HepG2 (cell line): ENCODE results near the gene HYAL2. TPM values are rescaled to one million over a fixed set of nuclear protein-coding genes. Genes with fewer than 3 reads are reported as not detected.

Experiments used
- ATAC-seq: fragments of 200-7000 bp; cut with Tn5 transposase; 3 replicates; pipeline ENCODE4 v1.9.1; 2020; ENCODE audit warnings: mild to moderate bottlenecking, moderate library complexity
- BruUV-seq: library from RNA; stranded (reverse); fragments of 400-500 nt; replicated peaks from 2 replicates; lab custom pipeline; 2021; lab: Mats Ljungman, UMichigan
- CTCF ChIA-PET: fragments of 300-600 bp; formaldehyde crosslinking; extraction: SDS; loops from one replicate; lab custom pipeline; 2021; ENCODE audit warnings: low total read pairs, inconsistent platforms, low intra/inter-chr PET ratio; lab: Yijun Ruan, JAX
- POLR2A ChIA-PET: fragments of 350-600 bp; sonication (Branson Sonifier 250); formaldehyde crosslinking; loops from one replicate; lab custom pipeline; 2020; ENCODE audit warnings: antibody characterized with exemption, inconsistent platforms; lab: Yijun Ruan, JAX
- DNase-seq: peaks from one replicate; pipeline ENCODE4 v3.0.0-alpha.2; 2015; ENCODE audit warnings: low spot score
- FAIRE-seq: peaks from 3 replicates; lab custom pipeline; 2011; peaks lifted over from hg19 to GRCh38; lab: Jason Lieb, UNC
- H2AFZ ChIP-seq: one replicate; pipeline ENCODE4 v1.6.1; 2011; ENCODE audit warnings: low read length, inconsistent platforms
- H3K27ac ChIP-seq: fragments of 300-600 bp; 3 replicates; pipeline ENCODE4 v1.8.0; 2011; ENCODE audit warnings: mixed run types, mild to moderate bottlenecking, mixed read lengths, low read length, inconsistent platforms; ENCODE audit not compliant: insufficient read depth; ENCODE audit errors: extremely low read length
- H3K27me3 ChIP-seq, 2 experiments: fragments of 200-600 bp in 1 of 2; 2 replicates in 1 of 2; 3 replicates in 1 of 2; pipeline versions ENCODE4 v1.6.0 to v1.8.0; 2011; ENCODE audit warnings: low read length in 2 of 2, mild to moderate bottlenecking in 2 of 2, moderate library complexity in 2 of 2, inconsistent platforms in 1 of 2; ENCODE audit not compliant: insufficient read depth in 2 of 2, control insufficient read depth in 1 of 2
- H3K36me3 ChIP-seq, 2 experiments: fragments of 200-600 bp in 1 of 2; replicated peaks in 1 of 2; 2 replicates in 1 of 2; 3 replicates in 1 of 2; pipeline versions ENCODE4 v1.5.1 to v1.8.0; 2011; ENCODE audit warnings: low read length in 2 of 2, inconsistent platforms in 1 of 2; ENCODE audit not compliant: insufficient read depth in 2 of 2, control insufficient read depth in 1 of 2
- H3K4me1 ChIP-seq: 2 replicates; pipeline ENCODE4 v1.5.1; 2012; ENCODE audit warnings: low read length, inconsistent platforms; ENCODE audit not compliant: insufficient read depth
- H3K4me2 ChIP-seq: 2 replicates; pipeline ENCODE4 v1.6.0; 2011; ENCODE audit warnings: low read depth, low read length, inconsistent platforms
- H3K4me3 ChIP-seq, 3 experiments: fragments of 200-600 bp in 1 of 3; sonication (generic), shearing (Covaris generic) in 1 of 3; replicated peaks in 1 of 3; 2 replicates each; pipeline ENCODE4 v1.5.1; 2011 to 2016; ENCODE audit warnings: low read length in 3 of 3, inconsistent platforms in 2 of 3, low read depth in 2 of 3, mild to moderate bottlenecking in 2 of 3, control low read depth in 1 of 3, mixed read lengths in 1 of 3; ENCODE audit not compliant: insufficient read depth in 1 of 3
- H3K79me2 ChIP-seq: one replicate; pipeline ENCODE4 v1.6.1; 2011; ENCODE audit warnings: low read length, inconsistent platforms; ENCODE audit not compliant: insufficient read depth
- H3K9ac ChIP-seq: 2 replicates; pipeline ENCODE4 v1.6.0; 2011; ENCODE audit warnings: mild to moderate bottlenecking, low read depth, low read length, inconsistent platforms; ENCODE audit not compliant: insufficient read depth
- H3K9me3 ChIP-seq: 2 replicates; pipeline ENCODE4 v1.5.1; 2012; ENCODE audit warnings: mild to moderate bottlenecking, low read length
- H4K20me1 ChIP-seq: 2 replicates; pipeline ENCODE4 v1.6.0; 2011; ENCODE audit warnings: inconsistent platforms, mild to moderate bottlenecking, low read length, moderate library complexity; ENCODE audit not compliant: insufficient read depth
- ATM ChIP-seq: fragments of 450-650 bp; IDR thresholded peaks from 2 replicates; pipeline ENCODE4 v1.7.1; 2017; ENCODE audit warnings: mild to moderate bottlenecking, borderline replicate concordance
- CBX2 ChIP-seq, 2 experiments: fragments of 200-600 bp in 1 of 2; sonication (generic); formaldehyde crosslinking in 1 of 2; IDR thresholded peaks; 2 replicates each; pipeline versions ENCODE4 v1.7.0 to v1.8.1; 2018 to 2022; ENCODE audit warnings: low read depth in 2 of 2, low read length in 1 of 2, mild to moderate bottlenecking in 1 of 2, missing genetic modification reagents in 1 of 2
- LRRFIP1 ChIP-seq: sonication (generic); formaldehyde crosslinking; conservative IDR thresholded peaks from 2 replicates; pipeline ENCODE4 v1.4.0; 2020; ENCODE audit warnings: missing genetic modification reagents
- NR2F6 ChIP-seq, 2 experiments: IDR thresholded peaks; 2 replicates each; pipeline ENCODE4 v1.6.1; 2016; ENCODE audit warnings: antibody characterized with exemption in 1 of 2, mild to moderate bottlenecking in 1 of 2
- NRL ChIP-seq: sonication (generic); formaldehyde crosslinking; IDR thresholded peaks from 2 replicates; pipeline ENCODE4 v1.5.0; 2020; ENCODE audit warnings: missing genetic modification reagents, mild to moderate bottlenecking, moderate library complexity, borderline replicate concordance
- REXO4 ChIP-seq: sonication (generic); formaldehyde crosslinking; IDR thresholded peaks from 2 replicates; pipeline ENCODE4 v1.8.0; 2022; ENCODE audit warnings: missing genetic modification reagents, mild to moderate bottlenecking, borderline replicate concordance
- SNAPC2 ChIP-seq: sonication (generic); formaldehyde crosslinking; IDR thresholded peaks from 2 replicates; pipeline ENCODE4 v1.8.1; 2022; ENCODE audit warnings: mild to moderate bottlenecking, missing genetic modification reagents
- TAF15 ChIP-seq: fragments of 200-400 bp; formaldehyde crosslinking; IDR thresholded peaks from one replicate; pipeline ENCODE4 v1.6.1; 2018; ENCODE audit warnings: mild to moderate bottlenecking, low read depth, low read length; ENCODE audit not compliant: poor library complexity, severe bottlenecking
- TEAD2 ChIP-seq: sonication (generic); formaldehyde crosslinking; IDR thresholded peaks from 2 replicates; pipeline ENCODE4 v1.9.0; 2021; ENCODE audit warnings: missing genetic modification reagents
- ZBTB20 ChIP-seq: sonication (generic); formaldehyde crosslinking; IDR thresholded peaks from 2 replicates; pipeline ENCODE4 v1.8.1; 2023; ENCODE audit warnings: missing genetic modification reagents, low read depth, mild to moderate bottlenecking, borderline replicate concordance
- ZNF101 ChIP-seq: sonication (generic); formaldehyde crosslinking; IDR thresholded peaks from 2 replicates; pipeline ENCODE4 v1.4.0; 2020; ENCODE audit warnings: mild to moderate bottlenecking, low read depth, missing genetic modification reagents, borderline replicate concordance
- ZNF563 ChIP-seq: sonication (generic); formaldehyde crosslinking; IDR thresholded peaks from 2 replicates; pipeline ENCODE4 v1.8.0; 2022; ENCODE audit warnings: mild to moderate bottlenecking, moderate library complexity, missing genetic modification reagents
- ZNF646 ChIP-seq: sonication (generic); formaldehyde crosslinking; IDR thresholded peaks from 2 replicates; pipeline ENCODE4 v1.9.0; 2021; ENCODE audit warnings: mild to moderate bottlenecking, missing genetic modification reagents
- WGBS: methylation state at CpG from one replicate; pipeline ENCODE4 v1.1.6; 2017; ENCODE audit warnings: low lambda C conversion rate; 5-methylcytosine and 5-hydroxymethylcytosine counted together
- in situ Hi-C: cut with HindIII; loops from 2 replicates; pipeline ENCODE4 v1.10.0; 2017; ENCODE audit warnings: low pct_unique_long_range_greater_than_20kb; ENCODE audit not compliant: extremely low pct_ligation_motif_present
- intact Hi-C: fragments of 100-400 bp; cut with micrococcal nuclease; formaldehyde crosslinking; loops from one replicate; pipeline ENCODE4 v1.10.0; 2022; ENCODE audit not compliant: unreplicated experiment
- polyA plus RNA-seq, 8 experiments: library from polyadenylated mRNA; depleted of rRNA in 3 of 8; stranded (reverse) in 7 of 8; unstranded in 1 of 8; fragments of >200 nt; fragmentation: Illumina TruSeq in 4 of 8; extraction: Trizol in 4 of 8; gene quantifications; 2 replicates each; pipeline versions ENCODE4 v1.2.1 to v1.2.3, GENCODE V29; 2011 to 2016; ENCODE audit warnings: low read depth in 4 of 8, missing spikeins in 1 of 8, mixed read lengths in 1 of 8; ENCODE audit not compliant: insufficient read depth in 1 of 8
- total RNA-seq, 5 experiments: library from RNA; depleted of rRNA; stranded (reverse); fragments of >200 nt; fragmentation: Illumina TruSeq; extraction: Trizol; gene quantifications; 2 replicates each; pipeline ENCODE4 v1.2.3, GENCODE V29; 2016; ENCODE audit warnings: low read depth in 1 of 5

HYAL2 gene
- total and polyA plus RNA-seq, 2 of the 13 experiments (the other 11 are each of a cell fraction or from before 2014, with no cell fraction given), result 76.2 to 102 TPM

- TF ChIP-seq LRRFIP1 (CRISPR knock-in tag) (no peak), NR2F6 (IDR thresholded peaks at IDR 0.05) (no peak), NR2F6 (CRISPR knock-in tag; IDR thresholded peaks at IDR 0.05) (no peak), TEAD2 (CRISPR knock-in tag) (no peak), NRL (no peak), TAF15 (no peak)
These were observed 45.8 kb downstream of the HYAL2 start (continued) for GRCh38 chr3:50276762-50277101.

- H3K9ac ChIP-seq, result no peak overlapping the region
- intact Hi-C loops, result no loop called here
- POLR2A ChIA-PET, result interaction anchor here (0.8 to 1.7 kb wide), 3 partner anchors 12 to 16 kb away, joined by 3 to 7 read pairs (median 4); partner anchors contain the start of gene IFRD2
- in situ Hi-C loops, result loop anchor here (10.0 kb wide), 1 partner anchor 81 kb away; the partner anchor contains the start of gene GNAT1
- BruUV-seq, result TSS peak; percentile 30
- no peaks in the 10 kb centered on the region for H3K9me3 ChIP-seq
- no peak overlapping the region for H3K27ac ChIP-seq
- CTCF ChIA-PET, result interaction anchor here (6.4 kb wide), 1 partner anchor 49 kb away, joined by 63 read pairs; no protein-coding TSS in a partner anchor
- peaks cover 51% of the 10 kb centered on the region for H3K4me1 ChIP-seq
- H3K79me2 ChIP-seq, result peaks cover 12% of the 10 kb centered on the region
- DNase-seq, result no peak
- H2AFZ ChIP-seq, result no peak overlapping the region
- no peak overlapping the region for H3K4me2 ChIP-seq
- no peak for ATAC-seq
- peaks cover 14 to 30% of the 10 kb centered on the region in 2 experiments for H3K36me3 ChIP-seq
- H3K4me3 ChIP-seq, result no peak overlapping the region
- no peaks in the 10 kb centered on the region; the same call in 1 of the 2 replicates for H4K20me1 ChIP-seq
- no peaks in the 10 kb centered on the region for H3K27me3 ChIP-seq
- 97% methylated on average over 74 of the region's 79 CpGs for WGBS
- no peak for FAIRE-seq
- TF ChIP-seq ZNF563, result no peak
- no peak for TF ChIP-seq ZNF646 (CRISPR knock-in tag)
- TF ChIP-seq ZBTB20, result no peak
- no peak for TF ChIP-seq CBX2 (IDR thresholded peaks at IDR 0.05; ENCODE audit: low read depth, low read length)
- TF ChIP-seq CBX2 (CRISPR knock-in tag; IDR thresholded peaks at IDR 0.05; ENCODE audit: low read depth), result no peak
- no peak for TF ChIP-seq SNAPC2
- no peak for TF ChIP-seq REXO4 (CRISPR knock-in tag)
- TF ChIP-seq ATM, result no peak
- TF ChIP-seq ZNF101 (CRISPR knock-in tag), result no peak
These were observed 46.4 kb downstream of the HYAL2 start for GRCh38 chr3:50275996-50276761.
